Measurements from ENCODE around the gene SCO2.

The SCO2 gene

DNA sequence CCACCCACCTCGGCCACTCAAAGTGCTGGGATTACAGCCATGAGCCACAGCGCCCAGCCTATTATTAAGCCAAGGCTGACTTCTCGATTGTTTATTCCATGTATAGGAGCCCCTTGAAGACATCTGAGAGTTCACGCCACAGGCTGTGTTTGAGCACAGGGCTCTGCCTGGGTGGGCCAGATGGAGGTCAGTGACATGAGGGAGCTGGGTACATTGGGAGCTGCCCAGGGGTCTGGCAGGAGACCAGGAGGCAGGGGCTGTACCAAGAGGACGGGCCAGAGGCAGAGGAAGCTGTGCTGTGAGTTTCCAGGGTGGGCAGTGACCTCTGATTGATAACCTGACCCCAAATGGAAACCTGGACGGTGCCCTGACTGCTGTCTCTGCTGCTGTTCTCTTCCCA lies 23.3 kb downstream of the SCO2 start:
- DNase-seq (ENCODE audit: low read depth in 2 of 2): no peak

DNA sequence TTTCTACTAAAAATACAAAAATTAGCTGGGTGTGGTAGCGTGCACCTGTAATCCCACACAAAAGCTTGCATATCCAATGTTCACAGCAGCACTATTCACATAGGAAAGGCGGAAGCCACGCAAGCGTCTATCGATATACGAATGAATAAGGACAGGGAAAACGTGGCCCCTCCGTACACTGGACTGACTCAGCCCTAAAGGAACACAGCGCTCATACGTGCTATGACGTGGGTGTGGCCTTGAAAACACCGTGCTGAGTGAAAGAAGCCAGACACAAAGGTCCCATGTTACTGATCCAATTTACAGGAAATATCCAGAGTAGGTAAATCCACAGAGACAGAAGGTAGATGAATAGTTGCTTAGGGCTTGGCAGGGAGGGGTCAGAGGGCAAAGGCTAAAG lies 24.9 kb downstream of the SCO2 start:
- DNase-seq (ENCODE audit: low read depth in 2 of 2): no peak

DNA sequence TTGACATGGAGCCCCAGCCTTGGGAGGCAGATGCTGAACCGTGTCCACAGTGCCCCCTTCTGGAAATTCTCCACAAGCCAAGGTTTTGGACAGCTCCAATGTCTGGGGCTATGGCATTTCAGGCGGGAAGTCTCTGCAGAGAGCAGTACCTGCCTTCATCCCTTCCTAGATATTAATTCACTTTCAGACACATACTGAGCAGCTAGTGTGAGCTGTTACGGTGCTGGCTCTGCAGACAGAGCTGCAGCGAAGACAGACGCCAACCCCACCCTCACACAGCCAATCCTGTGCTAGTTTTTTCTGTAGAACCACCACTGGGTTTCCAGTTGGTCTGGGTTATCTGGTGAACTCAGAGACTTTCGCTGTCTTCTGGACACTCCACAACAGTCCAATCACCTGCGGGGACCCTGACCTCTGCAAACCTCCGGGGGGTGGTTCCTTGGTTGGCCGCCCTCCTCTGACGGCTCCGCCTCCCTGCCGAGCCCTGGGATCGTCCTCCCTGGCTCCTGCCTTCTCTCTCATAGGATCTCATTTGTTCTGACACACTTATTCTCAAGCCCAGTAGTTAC lies 27.0 kb downstream of the SCO2 start:
- DNase-seq (ENCODE audit: low read depth in 2 of 2): peak; percentile 39 to 42

DNA sequence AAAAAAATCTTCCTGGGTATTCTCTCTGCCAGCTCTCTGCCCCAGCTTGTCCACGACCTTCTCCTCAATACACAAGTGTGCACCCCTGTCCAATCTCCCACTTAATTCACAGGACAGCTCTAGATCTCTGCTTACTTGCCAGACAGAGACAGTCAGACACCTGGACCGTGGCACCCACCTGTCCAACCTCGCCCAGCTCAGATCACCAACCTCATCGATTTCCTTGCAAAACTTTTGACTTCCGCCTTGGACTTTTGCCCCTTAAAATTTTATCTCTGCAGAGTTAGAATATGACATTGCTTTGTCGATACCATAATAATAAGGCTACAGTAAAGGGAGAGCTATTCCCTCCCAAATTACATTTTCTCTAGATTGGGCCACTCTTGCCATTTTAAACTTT lies 28.3 kb downstream of the SCO2 start:
- DNase-seq (ENCODE audit: low read depth in 2 of 2): no peak

DNA sequence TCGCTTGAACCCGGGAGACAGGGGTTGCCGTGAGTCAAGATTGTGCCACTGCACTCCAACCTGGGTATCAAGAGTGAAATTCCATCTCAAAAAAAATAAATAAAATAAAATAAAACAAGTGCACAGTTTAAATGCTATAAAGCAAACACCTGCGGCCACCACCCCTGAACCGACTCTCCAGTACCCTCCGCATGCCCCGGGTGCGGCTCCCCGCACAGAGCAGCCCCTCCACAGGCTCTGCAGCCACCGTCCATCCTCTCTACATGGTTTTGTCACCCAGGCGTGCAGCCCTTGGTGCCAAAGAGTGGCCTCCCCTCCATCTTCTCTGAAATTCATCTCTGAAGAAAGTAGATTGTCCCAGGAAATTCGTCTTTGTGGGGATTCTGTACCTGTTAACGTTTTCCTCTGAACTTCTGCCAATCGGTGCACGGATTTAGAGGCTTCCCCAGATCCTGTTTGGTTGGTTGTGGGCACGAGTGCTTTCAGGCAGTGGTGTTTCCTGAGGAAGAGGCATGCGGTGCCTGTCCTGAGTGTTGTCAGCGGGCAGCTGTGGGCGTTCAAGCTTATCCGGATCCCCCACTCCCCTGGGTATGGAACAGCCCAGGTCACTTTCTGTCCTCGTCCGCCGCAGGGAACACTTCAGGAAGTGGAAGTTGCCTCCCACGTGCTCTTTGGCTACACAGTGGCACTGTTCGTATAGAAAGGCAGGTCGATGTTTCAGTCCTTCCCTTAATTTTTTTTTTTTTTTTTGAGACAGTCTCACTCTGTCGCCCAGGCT lies 34.7 kb downstream of the SCO2 start:
- no peak for DNase-seq (ENCODE audit: low read depth in 2 of 2)

DNA sequence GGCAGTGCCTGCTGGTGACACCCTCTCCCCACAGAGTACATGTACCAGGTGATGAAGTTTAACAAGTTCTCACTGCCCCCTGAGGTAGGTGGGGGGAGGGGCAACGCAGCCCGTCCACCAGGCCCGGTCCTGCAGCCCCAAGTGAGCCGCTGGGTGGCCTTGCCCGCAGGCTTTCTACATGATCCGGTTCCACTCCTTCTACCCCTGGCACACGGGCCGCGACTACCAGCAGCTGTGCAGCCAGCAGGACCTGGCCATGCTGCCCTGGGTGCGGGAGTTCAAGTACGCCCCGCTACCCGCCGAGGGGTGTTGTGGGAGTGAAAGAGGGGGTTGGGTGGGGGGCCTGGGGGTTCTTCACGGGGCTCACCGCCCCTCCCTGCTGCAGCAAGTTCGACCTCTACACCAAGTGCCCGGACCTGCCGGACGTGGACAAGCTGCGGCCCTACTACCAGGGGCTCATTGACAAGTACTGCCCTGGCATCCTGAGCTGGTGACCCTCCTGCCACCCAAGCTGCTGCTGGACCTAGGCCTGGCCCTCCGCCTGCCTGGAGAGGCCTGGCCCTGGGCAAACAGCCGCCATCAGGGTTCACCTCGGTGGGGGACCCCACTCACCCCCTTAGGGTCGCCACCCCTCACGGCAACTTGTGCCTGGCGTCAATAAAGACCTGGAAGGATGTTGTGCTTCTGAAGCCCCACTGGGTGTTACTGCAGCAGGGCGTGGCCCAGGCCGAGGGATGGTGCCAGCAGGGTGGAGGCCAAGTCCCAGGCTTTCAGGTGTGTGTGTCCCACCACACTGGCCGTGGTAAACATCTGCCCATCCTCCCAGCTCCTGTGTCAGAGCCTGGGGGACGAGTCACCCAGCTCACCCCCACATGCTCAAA lies 35.8 kb downstream of the SCO2 start:
- no peak for DNase-seq (ENCODE audit: low read depth in 2 of 2)

DNA sequence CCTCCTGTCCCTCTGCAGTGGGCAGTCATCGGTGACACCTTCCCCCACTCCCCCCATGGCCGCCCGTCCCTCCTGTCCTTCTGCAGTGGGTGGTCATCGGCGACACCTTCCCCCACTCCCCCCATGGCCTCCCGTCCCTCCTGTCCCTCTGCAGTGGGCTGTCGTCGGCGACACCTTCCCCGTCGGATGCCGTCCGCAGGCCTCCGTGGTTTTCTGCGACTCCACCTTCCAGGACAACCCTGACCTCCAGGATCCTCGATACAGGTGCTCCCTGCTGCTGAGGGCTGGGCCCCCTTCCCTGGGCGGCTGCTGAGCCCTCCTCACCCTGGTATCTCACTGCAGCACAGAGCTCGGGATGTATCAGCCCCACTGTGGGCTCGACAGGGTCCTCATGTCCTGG lies 36.5 kb downstream of the SCO2 start:
- DNase-seq (ENCODE audit: low read depth in 2 of 2): no peak

DNA sequence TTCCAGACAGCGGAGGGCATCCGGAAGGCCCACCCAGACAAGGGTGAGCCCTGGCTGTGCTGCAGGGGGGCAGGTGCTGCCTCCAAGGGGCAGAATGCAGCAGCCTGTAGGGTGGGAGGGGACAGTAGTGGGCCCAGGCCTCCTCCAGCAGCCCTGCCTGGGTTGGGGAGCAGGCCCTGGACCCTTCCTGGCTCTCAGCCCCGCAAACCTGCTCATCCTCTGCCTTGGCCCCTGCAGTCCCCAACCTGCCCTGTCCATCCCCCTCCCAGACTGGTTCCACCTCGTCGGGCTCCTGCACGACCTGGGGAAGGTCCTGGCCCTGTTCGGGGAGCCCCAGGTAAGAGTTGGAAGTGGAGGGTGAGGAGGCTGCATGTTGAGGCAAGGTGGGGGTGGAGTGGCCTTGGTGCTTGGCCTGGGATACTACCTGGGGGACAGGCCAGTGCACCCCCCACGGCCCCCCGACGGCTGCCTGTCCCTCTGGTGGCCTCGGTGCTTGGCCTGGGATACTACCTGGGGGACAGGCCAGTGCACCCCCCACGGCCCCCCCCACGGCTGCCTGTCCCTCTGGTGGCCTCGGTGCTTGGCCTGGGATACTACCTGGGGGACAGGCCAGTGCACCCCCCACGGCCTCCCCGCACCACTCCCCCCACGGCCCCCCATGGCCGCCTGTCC lies 37.3 kb downstream of the SCO2 start:
- no peak for DNase-seq (ENCODE audit: low read depth in 2 of 2)

DNA sequence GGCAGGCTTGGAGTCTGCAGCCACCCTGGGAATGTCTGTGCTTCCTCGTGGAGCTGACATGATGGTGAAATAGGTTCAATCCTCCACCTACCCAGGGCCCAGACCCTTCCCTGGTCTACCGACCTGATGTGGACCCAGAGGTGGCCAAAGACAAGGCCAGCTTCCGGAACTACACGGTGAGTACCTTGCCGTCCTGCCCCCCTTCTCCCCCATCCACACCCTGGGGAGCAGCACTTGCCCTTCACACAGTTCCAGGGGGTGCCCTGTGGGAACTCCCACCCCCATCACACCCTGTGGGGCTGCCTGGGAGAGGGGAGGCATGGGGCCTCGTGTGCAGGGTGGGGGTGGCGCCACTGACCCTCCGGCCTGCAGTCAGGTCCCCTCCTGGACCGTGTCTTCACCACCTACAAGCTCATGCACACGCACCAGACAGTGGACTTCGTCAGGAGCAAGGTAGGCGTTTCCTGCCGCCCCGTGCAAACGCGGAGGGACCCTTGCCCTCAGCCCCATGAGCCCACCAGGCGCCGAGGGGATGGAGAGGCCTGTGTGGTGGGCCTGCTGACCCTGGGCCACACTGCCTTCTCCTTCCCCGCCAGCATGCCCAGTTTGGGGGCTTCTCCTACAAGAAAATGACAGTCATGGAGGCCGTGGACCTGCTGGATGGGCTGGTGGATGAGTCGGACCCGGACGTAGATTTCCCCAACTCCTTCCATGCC lies 38.0 kb downstream of the SCO2 start:
- no peak for DNase-seq (ENCODE audit: low read depth in 2 of 2)

DNA sequence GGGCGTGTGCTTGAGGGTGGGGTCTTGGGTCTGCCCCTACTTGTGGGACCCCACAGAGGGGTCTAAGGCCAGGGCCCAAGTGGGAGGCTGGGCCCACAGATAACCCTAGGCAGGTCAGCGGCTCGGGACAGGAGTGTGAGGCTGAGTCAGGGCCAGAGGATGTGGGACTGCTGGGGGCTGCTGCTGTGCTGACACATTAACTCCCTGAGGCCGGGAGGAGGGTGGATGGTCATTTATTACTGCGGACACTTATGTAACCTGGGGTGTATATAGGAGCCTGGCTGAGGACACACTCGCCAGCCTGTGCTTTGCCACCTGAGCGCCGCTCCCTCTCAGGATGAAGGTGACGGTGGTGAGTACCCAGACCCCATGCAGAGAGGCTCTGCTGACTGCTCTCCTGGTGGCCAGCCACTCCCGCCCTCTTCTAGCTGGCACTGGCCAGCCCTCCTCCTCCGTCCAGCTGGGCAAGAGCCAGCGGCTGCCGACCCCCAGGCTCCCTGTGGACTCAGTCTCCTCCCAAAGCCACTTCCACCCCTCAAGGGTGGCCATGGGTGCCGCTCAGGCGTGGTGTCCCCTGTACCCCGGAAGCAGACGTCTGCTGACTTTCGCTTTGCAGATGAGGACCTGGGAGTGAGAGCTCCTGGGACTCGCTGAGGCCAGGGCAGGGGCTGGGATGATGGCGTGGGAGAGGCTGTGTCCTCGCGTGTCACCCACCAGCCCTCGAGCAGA lies 38.7 kb downstream of the SCO2 start, which contains the start of gene MIOX:
TSS of gene MIOX (plus strand) at position 299 of the 729 bp plus-strand sequence. CDS start at position 338, 39 bp downstream.
- no peak for DNase-seq (ENCODE audit: low read depth in 2 of 2)

DNA sequence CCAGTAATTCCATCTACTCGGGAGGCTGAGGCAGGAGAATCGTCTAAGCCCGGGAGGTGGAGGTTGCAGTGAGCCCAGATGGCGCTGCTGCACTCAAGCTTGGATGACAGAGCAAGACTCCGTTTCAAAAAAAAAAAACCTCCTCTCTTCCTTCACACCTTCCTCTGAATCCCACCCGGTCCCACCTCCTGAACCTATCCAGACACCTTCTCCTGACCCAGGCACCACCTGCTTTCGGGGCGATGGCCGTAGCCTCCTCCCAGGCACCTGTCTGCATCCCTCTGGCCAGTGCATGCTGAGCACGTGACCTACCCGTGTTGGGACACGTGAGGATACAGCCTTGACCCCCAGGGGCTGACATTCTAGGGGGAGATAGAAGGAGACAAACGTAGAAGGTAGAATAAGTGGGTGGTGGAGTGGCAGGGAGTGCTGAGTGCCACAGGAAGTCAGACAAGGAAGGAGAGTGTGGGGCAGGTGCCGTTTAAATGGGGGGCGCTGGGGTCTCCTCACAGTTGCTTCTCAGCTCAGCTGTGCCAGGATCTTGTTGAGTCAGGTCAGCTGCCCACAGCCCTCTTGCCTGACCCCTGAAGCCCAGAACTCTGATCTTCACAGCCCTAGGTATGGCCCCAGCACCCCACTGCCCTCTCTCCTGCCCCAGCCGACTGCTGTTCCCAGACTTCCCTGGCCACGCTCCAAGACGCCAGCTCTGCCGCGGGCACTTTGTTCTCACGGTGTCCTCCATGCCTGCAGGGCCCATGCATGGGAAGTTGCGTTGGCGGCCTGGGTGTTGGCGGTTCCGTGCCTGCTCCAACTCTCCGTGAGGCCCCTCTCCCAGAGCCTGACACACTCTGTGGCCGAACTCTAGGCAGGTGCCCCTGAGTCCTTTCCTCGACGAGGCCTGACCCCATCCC lies 39.9 kb downstream of the SCO2 start:
- DNase-seq (ENCODE audit: low read depth in 2 of 2): no peak

DNA sequence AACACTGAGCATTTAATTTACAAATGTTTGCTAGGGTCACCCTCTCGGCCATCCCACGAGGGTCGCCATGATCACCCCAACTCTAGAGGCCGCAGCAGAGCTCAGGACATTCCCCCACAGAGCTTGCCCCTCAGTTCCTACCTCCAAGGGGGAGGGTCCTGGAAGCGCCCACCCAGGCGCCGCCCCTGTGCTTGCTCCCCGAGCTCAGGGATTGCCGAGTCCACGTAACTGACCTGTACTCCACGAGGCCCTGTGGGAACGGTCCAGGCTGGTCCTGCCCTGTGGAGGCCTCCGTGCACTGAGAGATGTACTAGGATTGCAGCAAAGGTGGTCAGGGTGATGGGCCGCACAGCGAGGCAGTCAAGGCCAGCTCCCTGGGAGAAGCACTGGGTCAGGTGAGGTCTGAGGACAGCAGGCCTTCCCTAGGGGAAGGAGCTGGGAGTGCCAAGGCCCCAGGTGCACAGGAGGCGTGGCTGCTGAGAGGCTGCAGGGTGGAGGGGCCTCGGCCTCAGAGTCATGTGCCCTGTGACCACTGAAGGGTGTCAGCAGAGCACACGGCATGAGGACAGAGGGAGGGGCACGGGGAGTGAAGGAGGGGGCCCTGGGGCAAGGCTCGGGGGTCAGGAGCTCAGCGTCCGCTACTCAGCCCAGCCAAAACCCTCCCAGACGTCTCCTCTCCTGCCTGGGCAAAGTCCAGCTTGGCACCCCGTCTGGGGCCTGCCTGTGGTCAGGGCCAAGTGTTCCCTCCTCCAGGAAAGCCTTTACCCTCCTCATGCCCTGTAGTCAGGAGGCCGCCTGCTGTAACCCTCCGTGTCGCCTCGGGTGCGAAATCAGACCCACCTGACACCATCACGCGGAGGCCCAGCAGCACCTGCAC lies 41.2 kb downstream of the SCO2 start:
- no peak for DNase-seq (ENCODE audit: low read depth in 2 of 2)

DNA sequence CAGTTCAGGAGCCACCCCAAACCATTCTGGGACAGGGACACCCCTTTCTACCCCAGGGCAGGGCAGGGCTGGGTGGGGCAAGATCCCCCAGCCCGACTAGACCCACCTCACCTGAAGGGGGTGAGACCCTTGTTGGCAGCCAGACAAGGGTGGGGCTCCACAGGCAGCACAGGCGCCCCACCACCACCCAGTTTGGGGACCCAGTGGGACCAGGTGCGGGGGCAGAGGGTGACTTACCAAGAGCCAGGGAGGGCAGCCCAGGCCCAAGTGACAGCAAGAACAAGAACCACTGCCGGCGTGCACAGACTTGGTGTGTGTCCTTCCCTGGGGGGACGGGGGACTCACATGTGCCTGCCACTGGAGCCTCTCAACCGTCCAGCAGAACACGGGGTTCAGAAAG lies 41.8 kb downstream of the SCO2 start:
- DNase-seq (ENCODE audit: low read depth in 2 of 2): no peak

DNA sequence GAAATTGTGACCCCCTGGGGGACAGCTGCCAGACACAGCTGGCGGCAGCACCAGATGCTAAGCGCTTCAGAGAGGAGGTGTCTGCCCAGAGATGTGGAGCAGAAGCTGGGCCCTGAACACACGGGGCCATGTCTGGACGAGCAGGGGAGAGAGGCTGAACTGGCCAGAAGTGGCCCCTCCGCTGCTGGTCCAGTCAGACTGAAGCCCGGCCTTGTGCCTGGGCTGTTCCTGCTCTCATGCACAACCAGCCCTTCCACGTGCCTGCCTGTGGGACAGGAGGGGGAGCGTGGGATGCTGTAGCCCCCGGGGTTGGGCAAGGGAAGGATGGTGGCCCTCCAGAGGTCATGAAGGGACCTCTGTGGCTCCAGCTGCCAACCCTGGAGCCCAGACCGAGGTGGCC lies 42.3 kb downstream of the SCO2 start:
- DNase-seq (ENCODE audit: low read depth in 2 of 2): no peak

DNA sequence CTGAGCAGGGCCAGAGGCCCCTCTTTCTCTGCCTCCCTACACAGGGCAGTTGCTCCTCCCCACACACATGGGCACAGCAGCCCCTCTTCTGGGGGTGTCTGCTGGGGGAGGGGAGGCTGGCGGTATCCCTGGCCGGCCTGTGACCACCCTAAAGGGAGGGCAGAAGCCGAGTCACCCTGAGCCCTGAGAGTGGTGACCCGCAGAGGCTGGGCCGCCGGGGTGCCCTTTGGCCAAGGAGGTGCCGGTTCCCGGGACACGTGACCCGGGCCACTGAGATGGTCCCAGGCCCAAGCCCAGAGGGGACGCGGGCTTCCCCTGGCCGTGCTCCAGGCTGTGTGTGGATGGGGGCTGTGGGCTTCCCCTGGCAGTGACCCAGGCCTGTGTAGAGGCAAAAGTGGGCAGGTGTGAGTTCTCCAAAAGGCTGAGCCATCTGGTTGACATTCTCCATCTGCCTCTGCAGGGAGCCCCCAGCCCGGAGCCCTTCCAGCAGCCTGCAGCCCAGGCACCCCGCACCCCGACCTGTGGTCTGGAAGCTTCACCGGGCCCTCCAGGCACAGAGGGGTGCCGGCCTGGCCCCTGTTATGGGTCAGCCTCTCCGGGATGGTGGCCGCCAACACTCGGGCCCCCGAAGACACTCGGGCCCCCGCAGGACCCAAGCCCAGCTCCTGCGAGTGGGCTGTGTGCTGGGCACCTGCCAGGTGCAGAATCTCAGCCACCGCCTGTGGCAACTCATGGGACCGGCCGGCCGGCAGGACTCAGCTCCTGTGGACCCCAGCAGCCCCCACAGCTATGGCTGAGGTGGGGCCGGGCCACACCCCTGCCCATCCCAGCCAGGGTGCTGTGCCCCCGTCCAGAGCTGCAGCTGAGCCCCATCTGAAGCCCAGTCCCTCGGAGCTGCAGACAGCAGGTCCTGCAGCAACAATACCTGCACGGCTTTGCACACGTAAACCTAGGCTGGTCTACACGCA lies 43.0 kb downstream of the SCO2 start:
- no peak for DNase-seq (ENCODE audit: low read depth in 2 of 2)

DNA sequence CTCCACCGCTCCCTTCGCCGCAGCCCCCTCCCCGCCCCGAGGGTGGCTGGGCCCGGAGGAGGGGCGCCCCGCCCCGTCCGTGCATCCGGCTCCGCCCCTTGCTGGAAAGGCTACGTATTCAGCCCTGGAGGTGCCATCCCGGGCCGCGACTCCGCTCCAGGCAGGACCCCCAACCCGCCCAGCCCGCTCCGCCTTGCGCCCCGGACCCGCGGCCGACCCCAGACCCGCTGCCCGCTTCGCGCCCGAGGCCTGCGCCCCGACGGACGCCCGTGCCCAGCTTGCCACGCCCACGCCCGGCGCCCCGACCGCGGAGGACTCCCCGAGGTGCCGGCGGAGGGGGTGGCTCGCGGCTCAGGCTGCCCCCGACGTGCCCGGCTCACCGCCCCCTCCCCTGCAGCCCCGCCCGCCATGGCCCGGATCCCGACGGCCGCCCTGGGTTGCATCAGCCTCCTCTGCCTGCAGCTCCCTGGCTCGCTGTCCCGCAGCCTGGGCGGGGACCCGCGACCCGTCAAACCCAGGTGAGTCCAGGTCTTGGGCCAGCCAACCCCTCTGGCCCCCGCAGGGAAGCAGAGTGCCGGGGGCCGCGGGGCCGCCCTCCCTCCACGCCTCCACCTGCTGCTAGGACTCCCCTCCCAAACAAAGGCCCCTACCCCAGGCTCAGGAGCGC lies 43.8 kb downstream of the SCO2 start, which contains the start of gene ADM2:
TSS of gene ADM2 (plus strand) at position 104 of the 667 bp plus-strand sequence. CDS start at position 409, 305 bp downstream.
- peak in 1 of 2 donors; percentile 53 for DNase-seq (ENCODE audit: low read depth in 2 of 2)

DNA sequence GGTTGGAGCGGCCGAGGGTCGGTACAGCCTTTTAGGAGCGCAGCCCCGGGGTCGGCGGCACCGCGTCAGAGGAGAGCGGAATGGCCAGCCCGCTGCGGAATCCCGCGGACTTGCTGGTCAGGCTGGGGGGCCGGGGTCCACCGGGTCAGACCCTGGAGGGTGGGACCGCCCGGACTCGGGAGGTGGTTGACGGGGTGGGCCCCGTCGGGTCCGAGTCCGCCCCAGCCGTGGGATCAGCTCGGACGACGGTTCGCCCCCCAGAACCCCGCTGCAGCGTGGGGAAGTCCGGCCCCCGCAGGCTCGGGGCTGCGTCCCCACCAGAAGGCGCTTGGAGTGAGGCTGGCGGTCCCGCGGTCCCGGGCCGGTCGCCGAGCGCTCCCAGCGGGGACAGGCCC lies 44.4 kb downstream of the SCO2 start:
- DNase-seq (ENCODE audit: low read depth in 2 of 2): no peak

Measured in stimulated activated CD4-positive, alpha-beta T cell treated with anti-CD3 and anti-CD28 coated beads, Interleukin-1b, Interleukin-23, amount 100 ng/mL, for 1 hour (primary cell).